Measurements from ENCODE around the gene ZNF629.

GRCh38 chr16:30780549-30780948, 6.5 kb downstream of the ZNF629 start:
- TF ChIP-seq CTCF (IDR thresholded peaks at IDR 0.05) (no peak), EZH2 (IDR thresholded peaks at IDR 0.05; ENCODE audit: borderline replicate concordance, insufficient read depth, low read depth, low read length, poor library complexity, severe bottlenecking) (no peak)

Data from B cell (primary cell).